Right renal pelvis (tissue), 4 donors: Measurements from ENCODE around the gene NSD2. TPM values are rescaled to one million over a fixed set of nuclear protein-coding genes. Genes with fewer than 3 reads are reported as not detected.

Source experiments
- DNase-seq, 4 donors: peaks; one replicate each; pipeline ENCODE4 v3.0.0-alpha.2; 2013; ENCODE audit warnings: low read depth in 4 of 4, low spot score in 3 of 4, missing footprints in 1 of 4
- polyA plus RNA-seq, 4 donors: library from polyadenylated mRNA; unstranded; fragments of 120-200 nt; gene quantifications; one replicate each; pipeline ENCODE4 v1.2.1, GENCODE V29; 2013; ENCODE audit not compliant: insufficient read length in 4 of 4

NSD2 gene
- polyA plus RNA-seq, 4 donors, result 68.2 to 85.6 (median 79.1) TPM

DNA sequence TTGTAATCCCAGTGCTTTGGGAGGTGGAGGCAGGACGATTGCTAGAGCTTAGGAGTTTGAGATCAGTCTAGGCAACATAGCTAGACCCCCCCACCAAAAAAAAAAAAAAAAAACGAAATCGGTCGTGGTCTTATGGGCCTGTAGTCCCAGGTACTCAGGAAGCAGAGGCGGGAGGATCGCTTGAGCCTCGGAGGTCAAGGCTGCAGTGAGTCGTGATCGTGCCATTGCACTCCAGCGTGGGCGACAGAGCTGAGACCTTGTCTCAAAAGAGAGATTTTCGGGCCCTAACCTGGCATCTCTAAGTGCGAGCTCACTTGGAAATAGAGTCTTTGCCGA, 8.3 kb upstream of the NSD2 start:
- no peak for DNase-seq

DNA sequence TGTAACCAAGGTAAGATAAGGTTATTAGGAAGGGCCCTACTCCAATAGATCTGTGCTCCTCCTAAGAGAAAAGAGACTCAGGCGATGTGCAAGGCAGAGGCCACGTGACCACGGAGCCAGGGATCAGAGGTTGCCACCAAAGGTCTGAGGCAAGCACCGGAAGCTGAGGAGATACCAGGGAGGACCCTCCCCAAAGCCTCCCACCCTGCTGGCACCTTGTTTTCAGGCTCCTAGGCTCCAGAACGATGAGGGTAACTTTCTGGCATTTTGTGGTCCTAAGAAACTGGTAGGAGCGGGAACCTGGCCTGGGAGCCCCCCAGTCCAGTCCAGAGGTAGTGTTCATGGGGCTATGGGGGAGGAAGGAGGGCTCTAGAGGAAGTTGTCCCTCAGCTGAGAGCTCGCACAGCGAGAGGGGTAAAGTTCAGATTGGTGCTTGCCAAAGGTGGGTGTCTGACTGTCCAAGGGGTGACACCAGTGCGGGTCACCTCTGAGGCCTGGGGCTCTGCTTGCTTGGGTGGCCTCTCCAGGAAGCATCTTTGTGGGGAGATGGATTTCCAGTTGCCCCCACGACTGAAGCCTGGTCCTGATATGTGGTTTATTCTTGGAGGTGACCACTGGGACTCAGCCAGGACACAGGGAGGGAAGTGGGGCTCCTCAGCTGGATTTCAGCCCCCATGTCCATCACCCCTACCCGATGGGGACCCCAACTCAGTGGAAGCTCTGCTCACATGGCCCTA, 7.7 kb upstream of the NSD2 start:
- no peak for DNase-seq

DNA sequence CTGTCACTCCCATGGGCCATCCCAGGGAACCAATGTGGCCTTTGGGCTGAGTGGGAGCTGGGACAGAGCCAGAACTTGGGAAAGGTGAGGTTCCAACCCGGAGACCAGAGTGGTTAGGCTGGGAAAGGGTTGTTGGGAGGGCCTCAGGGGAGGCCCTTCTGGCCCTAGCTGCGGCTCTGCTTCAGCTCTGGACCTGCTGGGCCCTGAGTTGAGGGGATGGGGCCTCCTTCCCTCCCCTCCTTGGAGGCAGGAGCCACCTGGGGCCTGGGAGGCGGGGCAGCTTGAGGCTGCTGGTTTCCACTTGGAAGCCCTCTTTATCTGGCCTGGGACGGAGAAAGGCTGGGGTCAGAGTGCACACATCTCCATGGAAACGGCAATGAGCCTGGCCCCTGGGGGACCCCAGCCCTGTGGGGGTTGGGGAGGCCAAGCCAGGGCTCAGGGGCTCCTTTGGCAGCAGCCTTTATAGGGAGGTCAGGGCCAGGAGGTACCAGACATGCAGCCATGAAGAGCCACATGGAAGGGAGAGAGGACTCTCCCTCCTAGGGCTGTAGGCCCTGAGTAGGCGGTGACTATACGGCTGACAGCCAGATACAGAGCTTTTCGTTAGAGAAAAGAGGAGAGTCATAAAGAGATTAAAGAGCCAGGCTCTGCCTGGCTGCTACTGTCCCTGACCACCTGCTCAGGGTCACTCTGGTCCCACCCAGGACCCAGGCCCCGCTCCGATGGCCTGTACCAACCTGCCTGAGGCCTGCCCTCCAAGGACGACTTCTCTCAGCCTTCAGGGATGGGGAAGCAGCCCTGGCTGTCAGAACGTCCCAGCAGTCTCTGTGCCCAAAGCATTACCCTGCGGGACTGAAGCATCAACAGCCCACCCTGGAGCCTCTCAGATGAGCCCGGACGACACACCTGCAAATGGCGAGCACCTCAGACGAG, 6.9 kb upstream of the NSD2 start:
- DNase-seq, result no peak

DNA sequence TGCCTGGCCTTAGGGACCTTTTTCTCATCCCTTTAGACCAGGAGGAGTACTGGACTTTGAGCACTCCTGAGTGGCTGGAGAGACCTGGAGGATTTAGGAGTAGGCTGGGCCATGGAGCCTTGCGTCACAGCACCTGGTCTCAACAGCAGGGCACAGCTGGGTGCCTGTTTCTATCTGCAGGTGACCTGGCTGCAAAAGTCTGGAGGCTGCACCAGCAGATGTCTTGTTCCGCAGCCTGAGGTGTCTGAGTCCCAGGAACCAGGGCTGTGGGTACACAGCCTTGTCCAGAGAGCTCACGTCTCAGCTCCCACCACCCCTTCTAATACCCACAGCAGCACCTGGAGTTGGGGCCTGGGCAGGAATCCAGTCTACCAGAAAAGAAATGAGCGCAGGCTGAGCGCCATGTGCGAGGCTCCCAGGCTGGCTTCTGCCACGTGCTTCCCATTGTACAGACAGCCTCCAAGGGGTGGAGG, 5.0 kb upstream of the NSD2 start:
- DNase-seq, result no peak

DNA sequence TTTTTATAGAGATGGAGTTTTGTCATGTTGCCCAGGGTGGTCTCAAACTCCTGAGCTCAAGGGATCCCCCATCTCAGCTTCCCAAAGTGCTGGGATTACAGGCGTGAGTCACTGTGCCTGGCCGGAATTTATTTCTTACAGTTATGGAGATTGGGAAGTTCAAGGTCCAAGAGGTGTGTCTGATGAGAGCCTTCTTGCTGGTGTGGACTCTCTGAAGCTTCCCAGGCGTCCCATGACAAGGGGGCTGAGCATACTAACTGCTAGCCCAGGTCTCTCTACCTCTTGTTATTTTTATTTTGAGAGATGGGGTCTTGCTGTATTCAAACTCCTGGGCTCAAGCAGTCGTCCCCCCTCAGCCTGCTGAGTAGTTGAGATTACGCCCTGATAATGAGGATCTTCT, 2.9 kb upstream of the NSD2 start:
- no peak for DNase-seq

DNA sequence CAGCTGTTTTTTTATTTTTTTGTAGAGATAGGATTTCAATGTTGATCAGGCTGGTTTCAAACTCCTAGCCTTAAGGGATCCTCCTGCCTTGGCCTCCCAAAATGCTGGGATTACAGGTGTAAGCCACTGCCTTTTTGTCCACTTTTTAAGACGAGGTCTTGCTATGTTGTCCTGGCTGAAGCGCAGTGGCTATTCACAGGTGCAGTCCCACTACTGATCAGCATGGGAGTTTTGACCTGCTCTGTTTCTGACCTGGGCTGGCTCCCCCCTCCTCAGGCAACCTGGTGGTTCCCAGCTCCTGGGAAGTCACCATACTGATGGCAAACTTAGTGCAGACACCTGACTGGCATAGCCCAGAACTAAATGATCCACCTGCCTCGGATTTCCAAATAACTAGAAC, 2.3 kb upstream of the NSD2 start:
- DNase-seq, result no peak

DNA sequence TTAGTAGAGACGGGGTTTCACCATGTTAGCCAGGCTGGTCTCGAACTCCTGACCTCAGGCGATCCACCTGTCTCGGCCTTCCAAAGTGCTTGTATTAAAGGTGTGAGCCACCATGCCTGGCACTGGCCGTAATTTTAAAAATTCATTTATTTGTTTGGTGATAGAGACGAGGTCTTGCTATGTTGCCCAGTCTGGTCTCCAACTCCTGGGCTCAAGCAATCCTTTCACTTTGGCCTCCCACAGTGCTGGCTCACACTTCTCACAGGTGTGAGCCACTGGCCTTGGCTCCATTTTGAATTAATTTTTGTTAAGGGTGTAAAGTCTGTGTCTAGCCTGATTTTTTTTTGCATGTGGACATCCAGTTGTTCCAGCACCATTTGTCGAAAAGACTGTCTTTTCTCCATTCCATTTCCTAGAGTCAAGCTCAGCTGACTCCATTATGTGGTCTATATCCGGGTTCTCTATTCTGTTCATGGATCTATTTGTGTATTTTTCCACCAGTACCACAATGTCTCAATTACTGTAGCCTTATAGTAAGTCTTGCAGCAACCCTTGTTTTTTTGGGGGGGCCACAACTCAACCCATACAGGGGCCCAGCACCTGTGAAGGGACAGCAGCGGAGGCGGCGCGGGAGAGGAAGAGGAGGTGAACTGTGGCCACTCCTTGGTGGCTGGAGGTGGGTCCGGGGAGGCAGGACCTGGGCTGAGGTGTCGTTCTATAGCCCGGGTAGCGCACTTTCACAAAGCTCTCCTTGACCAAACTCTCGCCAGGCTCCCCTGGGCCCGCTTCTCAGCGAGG, 1.5 kb upstream of the NSD2 start:
- no peak for DNase-seq

DNA sequence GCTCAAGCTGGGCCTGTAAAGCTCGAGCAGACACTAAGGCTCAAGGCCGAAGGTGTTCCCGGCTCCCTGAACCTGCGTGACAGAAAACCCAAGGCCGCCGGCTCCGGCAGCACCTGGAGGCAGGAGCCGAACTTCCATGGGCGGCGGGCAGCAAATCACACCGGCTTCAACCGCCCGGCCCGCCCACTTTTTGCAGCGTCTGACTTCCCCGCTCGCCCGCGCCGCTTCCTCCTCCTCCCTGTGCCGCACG, 940 bp upstream of the NSD2 start:
- DNase-seq, result peak in 2 of 4 donors; percentile 61 to 63

DNA sequence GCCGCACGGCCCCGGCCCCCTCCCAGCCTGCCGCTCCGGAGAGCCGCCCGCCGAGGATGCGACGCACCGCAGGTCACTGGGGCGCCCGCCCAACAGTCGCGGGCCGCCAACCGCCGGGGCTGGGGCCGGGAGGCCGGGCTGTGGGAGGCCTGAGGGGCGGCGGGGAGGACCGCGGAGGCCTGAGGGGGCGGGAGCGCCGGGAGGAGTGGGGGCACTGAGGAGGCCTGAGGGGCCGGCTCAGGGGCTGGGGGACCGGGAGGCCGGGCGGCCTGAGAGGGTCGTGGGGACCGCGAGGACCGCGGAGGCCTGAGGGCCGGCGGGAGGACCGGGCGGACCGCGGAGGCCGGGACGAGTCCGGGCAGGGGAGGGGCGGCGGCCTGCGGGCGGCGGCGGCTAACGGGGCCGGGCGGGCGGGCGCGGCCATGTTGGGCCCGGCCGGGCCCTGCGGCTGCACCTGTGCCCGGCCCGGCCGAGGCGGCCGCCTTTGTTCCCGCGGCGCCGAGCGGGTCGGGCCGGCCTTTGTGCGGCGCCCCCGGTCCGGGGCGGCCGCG, 353 bp downstream of the NSD2 start:
- no peak for DNase-seq

DNA sequence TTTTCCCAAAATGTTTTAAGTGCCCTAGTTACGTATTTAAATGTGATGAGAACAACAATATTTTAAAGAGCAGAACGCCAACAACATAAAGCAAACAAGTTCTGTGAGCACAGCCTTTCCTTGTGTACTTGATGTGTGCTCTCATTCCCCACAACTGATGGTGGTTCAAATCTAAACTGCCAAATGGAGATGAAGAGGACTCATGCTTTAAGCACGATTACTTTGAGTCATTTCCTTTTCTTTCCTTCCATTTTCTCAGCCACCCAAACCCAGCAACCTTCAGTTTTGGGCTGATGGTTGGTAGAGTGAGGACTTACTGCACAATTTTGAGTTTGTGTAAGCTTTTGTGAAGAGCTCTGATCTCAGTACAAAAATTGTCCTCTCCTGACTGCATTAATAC, 1.7 kb downstream of the NSD2 start:
- no peak for DNase-seq

DNA sequence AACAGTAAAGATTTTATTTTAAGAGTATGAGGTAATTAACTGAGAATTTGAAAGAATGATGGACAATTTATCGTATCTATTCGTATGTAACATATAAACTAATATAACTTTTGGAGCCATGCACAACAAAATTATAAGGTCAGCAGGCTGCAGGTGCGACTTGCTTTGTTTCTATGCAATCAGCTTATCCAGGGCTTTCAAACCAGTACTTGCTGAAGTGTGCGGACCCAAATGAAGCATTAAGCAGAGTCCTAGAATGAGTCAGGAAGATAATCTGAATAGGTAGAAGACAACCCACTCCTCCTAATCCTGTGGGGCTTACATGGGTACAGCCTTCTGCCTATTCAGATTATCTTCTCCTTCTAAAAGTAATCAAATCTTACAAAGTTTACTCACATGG, 2.1 kb downstream of the NSD2 start:
- DNase-seq, result no peak

DNA sequence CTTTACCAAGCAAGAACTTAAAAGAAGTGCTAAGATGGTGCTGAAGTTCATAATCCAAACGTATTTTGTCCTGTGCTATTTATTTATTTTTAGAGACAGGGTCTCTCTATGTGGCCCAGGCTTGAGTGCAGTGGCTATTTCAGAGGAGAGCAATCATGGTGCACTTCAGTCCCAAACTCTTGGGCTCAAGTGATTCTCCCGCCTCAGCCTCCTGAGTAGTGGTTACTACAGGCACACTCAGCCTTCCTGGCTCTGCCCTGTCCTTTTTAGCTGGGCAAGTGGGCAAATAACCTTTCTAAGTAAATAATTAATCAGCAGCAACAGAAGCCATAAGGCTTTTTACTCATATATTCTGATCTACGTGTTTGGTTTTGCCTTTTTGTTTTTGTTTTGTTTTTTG, 2.6 kb downstream of the NSD2 start:
- DNase-seq, result no peak

DNA sequence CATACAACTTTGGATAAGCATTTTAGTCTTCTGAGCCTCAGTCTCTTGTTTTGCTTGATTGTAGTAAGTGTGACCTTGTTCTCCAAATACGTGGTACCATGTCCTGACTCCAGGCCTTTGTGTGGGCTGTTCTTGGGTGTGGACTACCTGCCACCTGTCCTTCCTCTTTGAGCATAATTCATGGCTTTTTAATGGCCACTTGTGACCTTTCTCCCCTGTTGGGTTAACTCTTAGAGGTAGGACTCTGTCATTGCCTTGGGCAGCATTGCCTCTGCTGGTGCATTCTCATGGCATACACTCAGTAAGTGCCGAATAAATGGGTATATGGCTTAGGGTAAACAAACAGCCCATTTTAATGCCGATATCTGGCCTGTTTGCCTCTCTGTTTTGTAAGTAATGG, 3.0 kb downstream of the NSD2 start:
- DNase-seq, result no peak

DNA sequence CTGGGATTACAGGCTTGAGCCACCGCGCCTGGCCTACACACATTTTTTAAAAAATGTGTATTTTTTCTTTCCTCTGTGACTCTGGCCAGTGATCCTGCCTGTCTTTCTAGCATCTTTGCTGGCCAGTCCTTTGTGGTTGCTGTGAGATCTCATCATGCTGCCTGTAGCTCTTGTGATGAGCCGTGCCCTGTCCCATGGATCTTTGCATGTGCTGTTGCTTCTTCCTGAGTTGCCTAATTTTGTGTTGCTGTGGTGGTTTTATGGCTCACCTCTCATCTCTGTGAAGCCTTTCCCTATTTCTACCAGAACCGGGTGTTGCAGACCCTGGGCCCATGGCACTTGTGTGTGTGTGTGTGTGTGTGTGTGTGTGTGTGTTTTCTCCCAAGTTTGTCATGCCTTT, 8.3 kb downstream of the NSD2 start:
- no peak for DNase-seq

DNA sequence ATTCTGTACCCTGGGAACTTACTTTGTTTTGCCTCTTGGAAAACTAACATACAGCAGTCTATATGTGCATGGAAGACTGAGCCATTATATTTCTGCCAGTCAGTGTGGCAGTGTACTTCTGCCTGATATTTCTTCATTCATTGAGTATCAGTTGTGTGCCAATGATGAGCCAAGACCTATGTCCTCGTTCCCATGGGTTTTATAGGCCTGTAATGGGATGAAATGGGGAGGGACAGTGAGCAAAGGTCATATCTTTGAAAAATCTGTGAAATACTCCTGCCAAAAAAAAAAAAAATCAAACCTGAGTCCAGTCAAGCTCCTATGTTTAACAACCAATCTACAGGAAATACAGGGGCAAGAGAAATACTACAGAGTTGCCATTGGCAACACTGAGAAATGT, 9.1 kb downstream of the NSD2 start:
- DNase-seq, result no peak

DNA sequence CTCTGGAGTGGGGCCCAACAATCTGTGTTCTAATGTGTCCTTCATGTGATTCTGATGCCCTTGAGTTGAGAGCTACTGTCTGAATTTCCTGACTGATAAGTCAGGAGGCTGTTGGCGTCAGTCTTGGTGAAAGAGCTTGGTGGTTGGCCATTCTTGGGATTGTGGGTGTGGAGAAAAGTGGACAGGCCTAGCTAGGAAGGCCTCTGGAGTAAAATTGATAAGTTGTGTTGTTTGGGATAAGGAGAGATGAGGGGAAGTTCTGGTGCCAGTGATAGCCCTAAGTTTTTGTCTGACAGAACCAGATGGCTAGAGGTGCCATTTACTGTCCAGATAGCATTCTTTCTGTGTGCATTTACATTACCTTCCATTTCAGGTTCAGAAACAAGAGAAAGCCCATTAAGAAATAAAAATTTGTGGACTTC, 11.7 kb downstream of the NSD2 start:
- no peak for DNase-seq

DNA sequence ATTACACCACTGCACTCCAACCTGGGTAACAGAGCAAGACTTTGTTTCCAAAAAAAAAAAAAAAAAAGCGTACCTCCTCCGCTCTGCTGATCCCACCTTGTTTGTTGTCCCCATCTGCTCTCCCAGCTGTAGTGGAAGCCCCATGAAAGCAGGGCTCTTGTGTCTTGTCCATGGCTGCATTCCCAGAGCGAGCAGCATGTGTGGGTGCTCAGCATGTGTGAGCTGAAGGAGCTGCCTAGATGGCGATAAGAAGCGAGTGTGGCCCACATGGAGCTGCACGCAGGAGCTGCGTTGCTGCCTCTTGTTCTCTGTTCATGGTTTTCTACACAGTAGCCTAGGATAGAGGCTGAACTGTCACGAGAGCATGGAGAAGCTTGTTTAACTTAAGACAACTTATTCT, 12.4 kb downstream of the NSD2 start:
- DNase-seq, result no peak

DNA sequence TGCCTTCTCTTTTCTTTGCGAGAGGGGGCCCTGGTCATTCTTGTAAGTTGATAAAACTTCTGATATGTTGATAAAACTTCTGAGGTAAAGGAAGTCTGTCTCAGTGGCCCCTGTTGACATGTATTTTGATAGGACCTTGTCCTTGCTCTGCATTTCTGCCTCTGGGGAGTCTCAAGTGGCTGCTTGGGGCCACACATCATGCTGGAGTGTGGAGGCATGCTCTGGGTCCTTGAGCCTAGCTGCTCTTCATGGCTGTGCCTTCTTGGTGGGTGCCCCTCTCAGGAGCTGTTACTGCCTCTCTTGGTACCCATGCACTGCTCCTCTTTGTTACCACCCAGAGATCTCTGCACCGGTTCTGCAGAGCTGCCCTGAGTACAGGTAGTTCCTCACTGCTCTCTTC, 14.2 kb downstream of the NSD2 start:
- no peak for DNase-seq

DNA sequence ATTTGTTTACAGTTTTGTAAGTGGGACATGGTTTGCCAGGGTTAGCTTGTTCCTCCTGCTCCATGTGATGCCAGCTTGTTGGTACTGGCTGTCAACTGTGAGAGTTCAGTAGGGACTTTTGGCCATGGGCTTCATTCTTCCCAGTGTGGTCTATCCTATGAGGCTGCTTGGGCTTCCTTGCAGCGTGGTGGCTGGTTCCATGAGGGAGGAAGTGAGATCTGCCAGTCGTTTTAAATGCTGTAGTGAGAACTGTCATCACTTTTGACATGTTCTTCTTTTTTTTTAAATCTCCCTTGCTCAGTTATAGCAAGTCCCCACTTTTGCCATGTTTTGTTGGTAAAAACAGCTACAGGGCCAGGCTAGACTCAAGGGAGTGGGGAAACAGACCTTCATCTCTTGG, 15.9 kb downstream of the NSD2 start:
- no peak for DNase-seq

DNA sequence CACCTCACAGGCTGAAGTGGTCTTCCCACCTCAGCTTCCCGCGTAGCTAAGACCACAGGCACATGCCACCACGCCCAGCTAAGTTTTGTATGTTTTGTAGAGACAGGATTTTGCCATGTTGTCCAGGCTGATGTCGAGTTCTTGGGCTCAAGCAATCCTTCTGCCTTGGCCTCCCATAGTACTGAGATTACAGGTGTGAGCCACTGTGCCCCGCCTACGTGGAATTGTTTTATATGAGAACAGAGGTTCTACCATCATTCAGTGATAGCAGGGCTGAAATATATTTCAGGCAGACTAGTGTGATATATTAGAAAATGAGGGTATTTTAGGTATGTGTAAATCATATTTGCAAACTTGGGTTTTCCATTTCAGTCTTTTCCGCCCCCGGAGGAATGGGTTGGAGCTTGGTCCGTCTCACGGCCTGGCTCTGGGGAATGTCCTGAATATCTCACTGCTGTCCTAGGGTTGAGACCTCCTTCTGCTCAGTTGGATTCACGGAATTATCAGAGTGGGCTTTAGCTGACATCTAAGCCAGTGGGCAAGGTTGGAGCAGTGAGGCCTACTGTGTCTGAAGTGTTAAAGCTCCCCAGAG, 19.9 kb downstream of the NSD2 start:
- DNase-seq, result no peak
